HepG2 (cell line): Measurements from ENCODE around the gene SHMT1.
"Not testable (repeated sequence)": the region's sequence is repeated elsewhere in the genome, so short reads cannot be mapped to it uniquely, and the experiment has no call there.

Source experiments
- ATF7-NPFF ChIP-seq: sonication (generic); formaldehyde crosslinking; IDR thresholded peaks from 2 replicates; pipeline ENCODE4 v1.8.1; 2023; ENCODE audit warnings: mild to moderate bottlenecking, low read depth, missing genetic modification reagents, moderate library complexity
- CBFB ChIP-seq: sonication (generic); formaldehyde crosslinking; IDR thresholded peaks from 2 replicates; pipeline ENCODE4 v1.4.0; 2020; ENCODE audit warnings: missing genetic modification reagents
- CHD4 ChIP-seq: fragments of 200-600 bp; sonication (generic); IDR thresholded peaks from 2 replicates; pipeline ENCODE4 v1.7.0; 2017; ENCODE audit warnings: mild to moderate bottlenecking, low read length, borderline replicate concordance
- EP300 ChIP-seq, 3 experiments: sonication (generic) in 1 of 3; formaldehyde crosslinking in 1 of 3; IDR thresholded peaks; 2 replicates each; pipeline versions ENCODE4 v1.5.1 to v1.6.1; 2011 to 2020; ENCODE audit warnings: low read depth in 2 of 3, low read length in 2 of 3, borderline replicate concordance in 1 of 3, improper control_type of control experiment in 1 of 3, mild to moderate bottlenecking in 1 of 3, missing genetic modification reagents in 1 of 3, moderate library complexity in 1 of 3
- FOXC1 ChIP-seq: sonication (generic); formaldehyde crosslinking; IDR thresholded peaks from 2 replicates; pipeline ENCODE4 v1.8.0; 2022; ENCODE audit warnings: mild to moderate bottlenecking, missing genetic modification reagents, borderline replicate concordance
- FOXK2 ChIP-seq: fragments of 450-650 bp; IDR thresholded peaks from 2 replicates; pipeline ENCODE4 v1.6.1; 2016
- NCOA1 ChIP-seq: sonication (generic); formaldehyde crosslinking; IDR thresholded peaks from 2 replicates; pipeline ENCODE4 v1.9.0; 2021; ENCODE audit warnings: missing genetic modification reagents
- POLR2A ChIP-seq, 2 experiments: IDR thresholded peaks; 2 replicates each; pipeline ENCODE4 v1.6.1; 2011; ENCODE audit warnings: low read depth in 2 of 2, low read length in 2 of 2, mild to moderate bottlenecking in 1 of 2, moderate library complexity in 1 of 2; ENCODE audit not compliant: insufficient read depth in 1 of 2
- ZFP1 ChIP-seq: IDR thresholded peaks from 2 replicates; pipeline ENCODE4 v1.6.1; 2016
- ZNF552 ChIP-seq: sonication (generic); formaldehyde crosslinking; IDR thresholded peaks from 2 replicates; pipeline ENCODE4 v1.9.0; 2022; ENCODE audit warnings: missing genetic modification reagents, mild to moderate bottlenecking, borderline replicate concordance
- TF ChIP-seq, protein P1 (sequence below): IDR thresholded peaks from 2 replicates; pipeline ENCODE4 v1.6.1; 2012; ENCODE audit warnings: low read length, improper control_type of control experiment
- TF ChIP-seq, protein P2 (sequence below): sonication (generic); formaldehyde crosslinking; IDR thresholded peaks from 2 replicates; pipeline ENCODE4 v1.5.0; 2020; ENCODE audit warnings: mild to moderate bottlenecking, missing genetic modification reagents, moderate library complexity
- TF ChIP-seq, protein P3 (sequence below): sonication (generic); formaldehyde crosslinking; IDR thresholded peaks from 2 replicates; pipeline ENCODE4 v1.4.0; 2020; ENCODE audit warnings: missing genetic modification reagents
- TF ChIP-seq, protein P4 (sequence below): sonication (generic); formaldehyde crosslinking; IDR thresholded peaks from 2 replicates; pipeline ENCODE4 v1.4.0; 2020; ENCODE audit warnings: missing genetic modification reagents

DNA sequence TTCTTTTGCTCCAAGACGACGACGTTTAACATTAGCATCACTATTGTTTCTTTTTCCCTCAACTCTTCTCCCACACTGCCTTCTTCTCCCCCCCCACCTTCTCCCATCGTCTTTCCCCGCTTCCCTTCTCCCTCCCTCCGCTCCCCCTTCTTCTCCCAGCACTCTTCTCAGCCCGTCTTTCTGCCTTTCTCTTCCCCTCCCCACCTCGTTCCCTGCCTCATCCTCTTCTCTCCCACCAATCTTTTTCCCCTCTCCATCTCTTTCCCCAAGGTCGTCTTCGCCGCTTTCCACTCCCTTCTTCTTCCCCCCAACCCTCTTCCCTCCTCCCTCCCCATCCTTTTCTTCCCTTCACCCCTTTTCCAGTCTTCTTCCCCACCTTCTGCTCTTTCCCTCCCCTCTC is 47.4 kb upstream of the SHMT1 start:
- TF ChIP-seq, protein P1, sequence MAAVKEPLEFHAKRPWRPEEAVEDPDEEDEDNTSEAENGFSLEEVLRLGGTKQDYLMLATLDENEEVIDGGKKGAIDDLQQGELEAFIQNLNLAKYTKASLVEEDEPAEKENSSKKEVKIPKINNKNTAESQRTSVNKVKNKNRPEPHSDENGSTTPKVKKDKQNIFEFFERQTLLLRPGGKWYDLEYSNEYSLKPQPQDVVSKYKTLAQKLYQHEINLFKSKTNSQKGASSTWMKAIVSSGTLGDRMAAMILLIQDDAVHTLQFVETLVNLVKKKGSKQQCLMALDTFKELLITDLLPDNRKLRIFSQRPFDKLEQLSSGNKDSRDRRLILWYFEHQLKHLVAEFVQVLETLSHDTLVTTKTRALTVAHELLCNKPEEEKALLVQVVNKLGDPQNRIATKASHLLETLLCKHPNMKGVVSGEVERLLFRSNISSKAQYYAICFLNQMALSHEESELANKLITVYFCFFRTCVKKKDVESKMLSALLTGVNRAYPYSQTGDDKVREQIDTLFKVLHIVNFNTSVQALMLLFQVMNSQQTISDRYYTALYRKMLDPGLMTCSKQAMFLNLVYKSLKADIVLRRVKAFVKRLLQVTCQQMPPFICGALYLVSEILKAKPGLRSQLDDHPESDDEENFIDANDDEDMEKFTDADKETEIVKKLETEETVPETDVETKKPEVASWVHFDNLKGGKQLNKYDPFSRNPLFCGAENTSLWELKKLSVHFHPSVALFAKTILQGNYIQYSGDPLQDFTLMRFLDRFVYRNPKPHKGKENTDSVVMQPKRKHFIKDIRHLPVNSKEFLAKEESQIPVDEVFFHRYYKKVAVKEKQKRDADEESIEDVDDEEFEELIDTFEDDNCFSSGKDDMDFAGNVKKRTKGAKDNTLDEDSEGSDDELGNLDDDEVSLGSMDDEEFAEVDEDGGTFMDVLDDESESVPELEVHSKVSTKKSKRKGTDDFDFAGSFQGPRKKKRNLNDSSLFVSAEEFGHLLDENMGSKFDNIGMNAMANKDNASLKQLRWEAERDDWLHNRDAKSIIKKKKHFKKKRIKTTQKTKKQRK, result not testable (repeated sequence)
- not testable (repeated sequence) for TF ChIP-seq ZNF552 (CRISPR knock-in tag); CBFB; EP300 (IDR thresholded peaks at IDR 0.05; ENCODE audit: low read depth in 2 of 2, low read length in 2 of 2); EP300 (CRISPR knock-in tag; IDR thresholded peaks at IDR 0.05; ENCODE audit: borderline replicate concordance); NCOA1 (CRISPR knock-in tag); ATF7-NPFF (CRISPR knock-in tag); FOXC1 (CRISPR knock-in tag); CHD4; ZFP1 (CRISPR knock-in tag); FOXK2; POLR2A (IDR thresholded peaks at IDR 0.05; ENCODE audit: insufficient read depth in 1 of 2, low read depth in 2 of 2, low read length in 2 of 2)
- TF ChIP-seq, protein P2, sequence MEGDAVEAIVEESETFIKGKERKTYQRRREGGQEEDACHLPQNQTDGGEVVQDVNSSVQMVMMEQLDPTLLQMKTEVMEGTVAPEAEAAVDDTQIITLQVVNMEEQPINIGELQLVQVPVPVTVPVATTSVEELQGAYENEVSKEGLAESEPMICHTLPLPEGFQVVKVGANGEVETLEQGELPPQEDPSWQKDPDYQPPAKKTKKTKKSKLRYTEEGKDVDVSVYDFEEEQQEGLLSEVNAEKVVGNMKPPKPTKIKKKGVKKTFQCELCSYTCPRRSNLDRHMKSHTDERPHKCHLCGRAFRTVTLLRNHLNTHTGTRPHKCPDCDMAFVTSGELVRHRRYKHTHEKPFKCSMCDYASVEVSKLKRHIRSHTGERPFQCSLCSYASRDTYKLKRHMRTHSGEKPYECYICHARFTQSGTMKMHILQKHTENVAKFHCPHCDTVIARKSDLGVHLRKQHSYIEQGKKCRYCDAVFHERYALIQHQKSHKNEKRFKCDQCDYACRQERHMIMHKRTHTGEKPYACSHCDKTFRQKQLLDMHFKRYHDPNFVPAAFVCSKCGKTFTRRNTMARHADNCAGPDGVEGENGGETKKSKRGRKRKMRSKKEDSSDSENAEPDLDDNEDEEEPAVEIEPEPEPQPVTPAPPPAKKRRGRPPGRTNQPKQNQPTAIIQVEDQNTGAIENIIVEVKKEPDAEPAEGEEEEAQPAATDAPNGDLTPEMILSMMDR (CRISPR knock-in tag), result not testable (repeated sequence)
- TF ChIP-seq, protein P3, sequence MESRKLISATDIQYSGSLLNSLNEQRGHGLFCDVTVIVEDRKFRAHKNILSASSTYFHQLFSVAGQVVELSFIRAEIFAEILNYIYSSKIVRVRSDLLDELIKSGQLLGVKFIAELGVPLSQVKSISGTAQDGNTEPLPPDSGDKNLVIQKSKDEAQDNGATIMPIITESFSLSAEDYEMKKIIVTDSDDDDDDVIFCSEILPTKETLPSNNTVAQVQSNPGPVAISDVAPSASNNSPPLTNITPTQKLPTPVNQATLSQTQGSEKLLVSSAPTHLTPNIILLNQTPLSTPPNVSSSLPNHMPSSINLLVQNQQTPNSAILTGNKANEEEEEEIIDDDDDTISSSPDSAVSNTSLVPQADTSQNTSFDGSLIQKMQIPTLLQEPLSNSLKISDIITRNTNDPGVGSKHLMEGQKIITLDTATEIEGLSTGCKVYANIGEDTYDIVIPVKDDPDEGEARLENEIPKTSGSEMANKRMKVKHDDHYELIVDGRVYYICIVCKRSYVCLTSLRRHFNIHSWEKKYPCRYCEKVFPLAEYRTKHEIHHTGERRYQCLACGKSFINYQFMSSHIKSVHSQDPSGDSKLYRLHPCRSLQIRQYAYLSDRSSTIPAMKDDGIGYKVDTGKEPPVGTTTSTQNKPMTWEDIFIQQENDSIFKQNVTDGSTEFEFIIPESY (CRISPR knock-in tag), result not testable (repeated sequence)
- TF ChIP-seq, protein P4, sequence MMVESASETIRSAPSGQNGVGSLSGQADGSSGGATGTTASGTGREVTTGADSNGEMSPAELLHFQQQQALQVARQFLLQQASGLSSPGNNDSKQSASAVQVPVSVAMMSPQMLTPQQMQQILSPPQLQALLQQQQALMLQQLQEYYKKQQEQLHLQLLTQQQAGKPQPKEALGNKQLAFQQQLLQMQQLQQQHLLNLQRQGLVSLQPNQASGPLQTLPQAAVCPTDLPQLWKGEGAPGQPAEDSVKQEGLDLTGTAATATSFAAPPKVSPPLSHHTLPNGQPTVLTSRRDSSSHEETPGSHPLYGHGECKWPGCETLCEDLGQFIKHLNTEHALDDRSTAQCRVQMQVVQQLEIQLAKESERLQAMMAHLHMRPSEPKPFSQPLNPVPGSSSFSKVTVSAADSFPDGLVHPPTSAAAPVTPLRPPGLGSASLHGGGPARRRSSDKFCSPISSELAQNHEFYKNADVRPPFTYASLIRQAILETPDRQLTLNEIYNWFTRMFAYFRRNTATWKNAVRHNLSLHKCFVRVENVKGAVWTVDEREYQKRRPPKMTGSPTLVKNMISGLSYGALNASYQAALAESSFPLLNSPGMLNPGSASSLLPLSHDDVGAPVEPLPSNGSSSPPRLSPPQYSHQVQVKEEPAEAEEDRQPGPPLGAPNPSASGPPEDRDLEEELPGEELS (CRISPR knock-in tag), result not testable (repeated sequence)
